Heart left ventricle (tissue), 16 donors: ENCODE results near the gene SGTA. TPM values are rescaled to one million over a fixed set of nuclear protein-coding genes. Genes with fewer than 3 reads are reported as not detected.

Source experiments
- ATAC-seq, 4 donors: fragments of 200-7000 bp; cut with Tn5 transposase; one replicate each; pipeline ENCODE4 v1.9.1; 2020 to 2022; ENCODE audit warnings: moderate library complexity in 4 of 4, mild to moderate bottlenecking in 3 of 4, moderate number of reproducible peaks in 1 of 4
- DNase-seq, 5 donors: peaks; one replicate each; pipeline ENCODE4 v3.0.0-alpha.2; 2020
- H3K27ac ChIP-seq, 12 donors: fragments of 200-600 bp; sonication (generic) in 4 of 12; one replicate each; pipeline versions ENCODE4 v1.5.0 to v1.8.0; 2016 to 2022; ENCODE audit warnings: mild to moderate bottlenecking in 2 of 12
- H3K27me3 ChIP-seq, 9 donors: fragments of 200-600 bp; sonication (generic) in 2 of 9; one replicate each; pipeline versions ENCODE4 v1.5.1 to v1.8.0; 2016 to 2022; ENCODE audit warnings: mild to moderate bottlenecking in 3 of 9
- H3K36me3 ChIP-seq, 9 donors: fragments of 200-600 bp; sonication (generic) in 2 of 9; one replicate each; pipeline versions ENCODE4 v1.5.0 to v1.8.0; 2018 to 2022; ENCODE audit warnings: mild to moderate bottlenecking in 2 of 9
- H3K4me1 ChIP-seq, 12 donors: fragments of 200-600 bp; sonication (generic) in 4 of 12; one replicate each; pipeline versions ENCODE4 v1.5.0 to v1.8.0; 2016 to 2022; ENCODE audit warnings: mild to moderate bottlenecking in 3 of 12
- H3K4me3 ChIP-seq, 12 donors: fragments of 200-600 bp; sonication (generic) in 4 of 12; one replicate each; pipeline versions ENCODE4 v1.5.0 to v1.8.0; 2017 to 2022; ENCODE audit warnings: mild to moderate bottlenecking in 9 of 12, moderate library complexity in 4 of 12
- H3K9me3 ChIP-seq, 12 donors: fragments of 200-600 bp; sonication (generic) in 4 of 12; one replicate each; pipeline versions ENCODE4 v1.5.0 to v1.8.0; 2016 to 2022; ENCODE audit warnings: mild to moderate bottlenecking in 1 of 12
- CTCF ChIP-seq, 12 donors: fragments of 200-600 bp; sonication (generic) in 4 of 12; IDR thresholded peaks; one replicate each; pipeline versions ENCODE4 v1.5.0 to v1.8.0; 2018 to 2022; ENCODE audit warnings: antibody characterized with exemption in 12 of 12, mild to moderate bottlenecking in 5 of 12
- POLR2A ChIP-seq, 2 donors: fragments of 450-650 bp; IDR thresholded peaks; one replicate each; pipeline ENCODE4 v1.6.1; 2017; ENCODE audit warnings: antibody characterized with exemption in 2 of 2, mild to moderate bottlenecking in 2 of 2, moderate library complexity in 2 of 2
- WGBS, 4 donors: extraction: QIAGEN DNeasy Blood & Tissue Kit in 2 of 4; methylation state at CpG; one replicate each; pipeline versions ENCODE4 v1.1.5 to v1.1.7; 2013 to 2018; 5-methylcytosine and 5-hydroxymethylcytosine counted together
- intact Hi-C, 10 donors: fragments of 100-400 bp; cut with DNase I; formaldehyde crosslinking; loops; one replicate each; pipeline versions ENCODE4 v1.11.1 to v1.14.2; 2022
- polyA plus RNA-seq, 2 donors: library from polyadenylated mRNA; stranded (reverse); fragments of 200-250 nt; gene quantifications; one replicate each; pipeline ENCODE4 v1.2.3, GENCODE V29; 2013
- total RNA-seq, 9 donors: library from RNA; depleted of rRNA in 2 of 9; stranded (reverse); fragments of >200 nt in 2 of 9; fragmentation: NEBNext Ultra II Directional in 3 of 9; extraction: Animal tissue kit (Norgen Biotek cat#: 25700) in 3 of 9; gene quantifications; one replicate each; pipeline versions ENCODE4 v1.1.0 to v1.2.4, GENCODE V29; 2016 to 2023
- donor health status: ischemic (EF 13 %, LVEDD 7.1; RV severe dilation, severe dysfunction).
- donor health status: healthy with polysubstance abuse.
- donor health status: DM: no; HTN: yes; CAD: no.
- donor health status: DM: no; HTN: no; CAD: no.
- donor health status: ischemic (EF 25% LVEDD 6.9; RV normal size, moderate dysfunction).
- donor health status: ischemic (EF 25% LVEDD 5.7; RV mildly dilated, moderate dysfunction).
- donor health status: healthy.
- donor health status: DM: yes; HTN: yes; CAD: no.
- donor health status: ischemic (EF 35%, LVEDD 5.7; RV mildly dilated, moderate dysfunction).
- donor health status: nonischemic (EF 11% LVEDD 7.7; RV severe dilation, severe dysfunction).
- donor health status: DM: yes; HTN: yes; CAD: no.
- donor health status: PGD.
- donor health status: ischemic (EF 29% LVEDD 5.4; RV normal size, mild dysfunction).
- donor health status: nonischemic (EF 23%, LVEDD 6.1; RV moderate dilation, normal function).

The SGTA gene
- total and polyA plus RNA-seq, 11 donors, result 47.4 to 125 (median 65.6) TPM

- ATAC-seq (no peak), DNase-seq (peak in 1 of 5 donors; percentile 14)
- intact Hi-C loops, result no loop called here
- Histone ChIP-seq H3K27ac (no peak overlapping the region), H3K27me3 (no peaks in the 10 kb centered on the region), H3K4me1 (no peaks in the 10 kb centered on the region), H3K9me3 (no peaks in the 10 kb centered on the region), H3K36me3 (peaks cover 0 to 60% (median 32%) of the 10 kb centered on the region in 9 donors), H3K4me3 (no peak overlapping the region)
- TF ChIP-seq CTCF (IDR thresholded peaks at IDR 0.05), result no peak
- TF ChIP-seq POLR2A (IDR thresholded peaks at IDR 0.05), result no peak
- WGBS, 4 donors, result 89 to 93% (median 91%) methylated on average over 23 to 27 of the region's 27 CpGs
Observed at GRCh38 chr19:2804156-2805004, 21.3 kb upstream of the SGTA start.

GRCh38 chr19:2803486-2804155 is 20.5 kb upstream of the SGTA start:
- ATAC-seq (no peak), DNase-seq (no peak)
- H3K27me3 ChIP-seq, result no peaks in the 10 kb centered on the region
- no peak for TF ChIP-seq POLR2A (IDR thresholded peaks at IDR 0.05)
- intact Hi-C loops, result no loop called here
- 89 to 93% (median 91%) methylated on average over 29 of the region's 29 CpGs for WGBS, 4 donors
- peaks cover 0 to under 1% (median 0%) of the 10 kb centered on the region in 12 donors for H3K4me1 ChIP-seq
- H3K36me3 ChIP-seq, result peaks cover 0 to 53% (median 25%) of the 10 kb centered on the region in 9 donors
- no peak overlapping the region for H3K4me3 ChIP-seq
- no peaks in the 10 kb centered on the region for H3K9me3 ChIP-seq
- H3K27ac ChIP-seq, result no peak overlapping the region

- no peak for ATAC-seq
Observed at GRCh38 chr19:2802826-2803225, 19.8 kb upstream of the SGTA start.

GRCh38 chr19:2800506-2800905 is 17.4 kb upstream of the SGTA start:
- intact Hi-C loops, result no loop called here
- peaks cover 0 to 53% (median 13%) of the 10 kb centered on the region in 9 donors for H3K36me3 ChIP-seq
- peak in 1 of 5 donors; percentile 70 for DNase-seq
- 64 to 83% (median 74%) methylated on average over 21 to 22 of the region's 22 CpGs for WGBS, 4 donors
- H3K4me3 ChIP-seq, result no peak overlapping the region
- peak overlapping the region in 4 of 12 donors; percentile 7 to 85 (median 84) for H3K27ac ChIP-seq
- H3K9me3 ChIP-seq, result no peaks in the 10 kb centered on the region
- H3K4me1 ChIP-seq, result peaks cover 0 to 24% (median 8%) of the 10 kb centered on the region in 12 donors
- no peak for TF ChIP-seq CTCF (IDR thresholded peaks at IDR 0.05)
- TF ChIP-seq POLR2A (IDR thresholded peaks at IDR 0.05), result no peak
- no peaks in the 10 kb centered on the region for H3K27me3 ChIP-seq
- ATAC-seq, result peak in 1 of 4 donors; percentile 3

More at GRCh38 chr19:2802826-2803225, 19.8 kb upstream of the SGTA start:
- intact Hi-C loops, result no loop called here
- no peak for DNase-seq
- TF ChIP-seq POLR2A (IDR thresholded peaks at IDR 0.05), result no peak
- no peak for TF ChIP-seq CTCF (IDR thresholded peaks at IDR 0.05)
- no peak overlapping the region for H3K27ac ChIP-seq
- H3K27me3 ChIP-seq, result no peaks in the 10 kb centered on the region
- peaks cover 0 to 8% (median 6%) of the 10 kb centered on the region in 12 donors for H3K4me1 ChIP-seq
- 94 to 98% (median 97%) methylated on average over 17 of the region's 17 CpGs for WGBS, 4 donors
- H3K4me3 ChIP-seq, result no peak overlapping the region
- H3K9me3 ChIP-seq, result no peaks in the 10 kb centered on the region
- H3K36me3 ChIP-seq, result peaks cover 0 to 52% (median 18%) of the 10 kb centered on the region in 9 donors
